Measurements from ENCODE around the gene CCDC86.

The CCDC86 gene

GRCh38 chr11:60854847-60855725 lies 13.2 kb downstream of the CCDC86 start:
- Histone ChIP-seq H3K27me3 (ENCODE audit: control insufficient read depth, insufficient read depth, low read length) (peaks cover 36% of the 10 kb centered on the region), H3K9me3 (ENCODE audit: control insufficient read depth, insufficient read depth, low read depth, low read length) (no peaks in the 10 kb centered on the region), H3K36me3 (ENCODE audit: control insufficient read depth, insufficient read depth, low read length) (peaks cover 16% of the 10 kb centered on the region), H3K4me3 (ENCODE audit: low read depth, low read length) (no peak overlapping the region), H3K9ac (ENCODE audit: low read length) (no peak overlapping the region), H3K4me1 (ENCODE audit: control insufficient read depth, insufficient read depth, low read length) (peaks cover 12% of the 10 kb centered on the region), H3K27ac (ENCODE audit: low read depth, low read length) (no peak overlapping the region)

- Histone ChIP-seq H3K9ac (ENCODE audit: low read length) (no peak within 1 kb of the TSS), H3K4me3 (ENCODE audit: low read depth, low read length) (no peak within 1 kb of the TSS), H3K9me3 (ENCODE audit: control insufficient read depth, insufficient read depth, low read depth, low read length) (no peaks in the 10 kb centered on the region), H3K36me3 (ENCODE audit: control insufficient read depth, insufficient read depth, low read length) (peaks cover 7% of the 10 kb centered on the region), H3K4me1 (ENCODE audit: control insufficient read depth, insufficient read depth, low read length) (peaks cover 12% of the 10 kb centered on the region), H3K27ac (ENCODE audit: low read depth, low read length) (no peak within 1 kb of the TSS), H3K27me3 (ENCODE audit: control insufficient read depth, insufficient read depth, low read length) (peaks cover 36% of the 10 kb centered on the region)
These were observed 14.1 kb downstream of the CCDC86 start, which contains the start of gene PTGDR2 for GRCh38 chr11:60855726-60856633. PTGDR2 (minus strand) TSS chr11:60855950; CDS start chr11:60853722, 2,228 bp downstream.

- Histone ChIP-seq H3K4me3 (ENCODE audit: low read depth, low read length) (no peak overlapping the region), H3K36me3 (ENCODE audit: control insufficient read depth, insufficient read depth, low read length) (no peaks in the 10 kb centered on the region), H3K4me1 (ENCODE audit: control insufficient read depth, insufficient read depth, low read length) (no peaks in the 10 kb centered on the region), H3K9me3 (ENCODE audit: control insufficient read depth, insufficient read depth, low read depth, low read length) (no peaks in the 10 kb centered on the region), H3K9ac (ENCODE audit: low read length) (no peak overlapping the region), H3K27me3 (ENCODE audit: control insufficient read depth, insufficient read depth, low read length) (peaks cover 29% of the 10 kb centered on the region), H3K27ac (ENCODE audit: low read depth, low read length) (no peak overlapping the region)
These were observed 15.7 kb downstream of the CCDC86 start for GRCh38 chr11:60857378-60858232.

DNA sequence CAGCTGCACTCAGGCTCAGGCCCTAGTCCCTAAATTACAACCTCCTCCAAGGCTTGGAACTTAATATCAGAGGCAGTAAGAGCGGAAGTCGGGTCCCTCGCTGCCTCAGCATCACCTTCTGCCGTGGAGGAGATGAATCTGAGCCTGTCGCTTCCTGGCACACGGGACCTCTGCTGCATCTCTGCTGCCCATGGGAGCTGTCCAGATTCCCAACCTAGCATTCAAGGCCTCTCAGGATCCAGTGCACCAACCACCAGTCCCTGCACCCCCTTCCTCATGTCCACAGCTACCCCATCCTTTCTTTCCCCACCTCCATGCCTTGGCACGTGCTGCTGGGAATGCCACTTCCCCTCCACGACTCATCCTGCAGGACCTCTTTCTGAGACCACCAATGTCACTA lies 16.3 kb downstream of the CCDC86 start:
- H3K9ac ChIP-seq (ENCODE audit: low read length), result no peak overlapping the region
- no peak overlapping the region for H3K27ac ChIP-seq (ENCODE audit: low read depth, low read length)
- no peak overlapping the region for H3K4me3 ChIP-seq (ENCODE audit: low read depth, low read length)
- H3K27me3 ChIP-seq (ENCODE audit: control insufficient read depth, insufficient read depth, low read length), result peaks cover 23% of the 10 kb centered on the region
- no peaks in the 10 kb centered on the region for H3K4me1 ChIP-seq (ENCODE audit: control insufficient read depth, insufficient read depth, low read length)
- H3K36me3 ChIP-seq (ENCODE audit: control insufficient read depth, insufficient read depth, low read length), result no peaks in the 10 kb centered on the region
- H3K9me3 ChIP-seq (ENCODE audit: control insufficient read depth, insufficient read depth, low read depth, low read length), result no peaks in the 10 kb centered on the region

DNA sequence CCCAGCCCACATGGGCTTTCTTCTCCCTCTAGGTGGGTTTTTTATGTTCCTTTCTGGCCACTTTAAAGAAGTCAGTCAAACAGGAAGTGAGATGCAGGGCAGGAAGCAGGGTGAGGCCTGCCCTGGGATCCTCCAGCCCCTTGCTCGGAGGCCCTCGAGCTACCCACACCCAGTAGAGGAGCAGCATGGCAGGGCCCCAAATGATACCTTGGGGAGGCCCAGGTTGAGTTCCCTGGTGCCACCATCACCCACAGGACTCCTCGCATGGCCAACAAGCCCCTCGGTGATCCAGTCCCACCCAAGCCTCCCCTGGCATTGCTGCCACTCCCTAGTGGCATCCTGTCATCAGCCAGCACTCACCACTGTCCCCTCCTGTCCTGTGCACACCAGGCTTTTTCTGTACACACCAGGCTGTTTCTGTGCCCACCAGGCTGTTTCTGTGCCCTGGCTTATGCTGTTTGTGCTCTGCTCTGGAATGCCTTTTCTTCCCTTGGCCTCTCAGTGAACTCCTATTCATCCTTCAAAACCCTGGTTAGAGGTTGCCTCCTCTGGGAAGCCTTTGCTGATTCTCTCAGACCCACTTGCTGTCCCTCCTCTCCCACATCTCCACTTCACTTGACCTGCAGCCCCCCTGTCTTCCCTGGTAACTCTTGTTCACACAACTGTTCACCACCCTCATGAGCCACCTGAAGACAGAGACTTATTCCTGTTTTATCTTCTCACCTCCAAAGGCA lies 17.0 kb downstream of the CCDC86 start:
- H3K4me3 ChIP-seq (ENCODE audit: low read depth, low read length), result no peak overlapping the region
- H3K4me1 ChIP-seq (ENCODE audit: control insufficient read depth, insufficient read depth, low read length), result no peaks in the 10 kb centered on the region

DNA sequence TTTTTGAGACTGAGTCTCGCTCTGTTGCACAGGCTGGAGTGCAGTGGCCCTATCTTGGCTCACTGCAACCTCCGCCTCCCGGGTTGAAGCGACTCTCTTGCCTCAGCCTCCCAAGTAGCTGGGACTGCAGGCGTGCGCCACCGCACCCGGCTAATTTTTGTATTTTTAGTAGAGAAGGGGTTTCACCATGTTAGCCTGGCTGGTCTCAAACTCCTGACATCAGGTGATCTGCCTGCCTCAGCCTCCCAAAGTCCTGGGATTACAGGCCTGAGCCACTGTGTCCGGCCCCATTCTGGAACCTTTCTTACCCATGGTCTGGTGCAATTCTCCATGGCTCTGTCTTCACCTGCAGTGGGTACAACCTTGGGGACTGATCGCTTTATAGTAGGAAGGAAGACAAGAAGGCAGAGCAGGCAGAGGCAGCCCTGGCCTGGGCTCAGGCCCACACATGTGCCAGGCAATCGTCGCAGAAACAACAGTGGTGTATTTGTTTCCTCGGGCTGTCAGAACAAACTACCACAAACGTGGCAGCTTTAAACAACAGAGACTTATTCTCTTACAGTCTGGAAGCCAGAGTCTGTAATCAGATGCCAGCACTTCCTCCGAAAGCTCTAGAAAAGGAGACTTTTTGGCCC lies 17.8 kb downstream of the CCDC86 start:
- no peak overlapping the region for H3K9ac ChIP-seq (ENCODE audit: low read length)

More for the DNA sequence above, 17.0 kb downstream of the CCDC86 start:
- Histone ChIP-seq H3K36me3 (ENCODE audit: control insufficient read depth, insufficient read depth, low read length) (no peaks in the 10 kb centered on the region), H3K9ac (ENCODE audit: low read length) (no peak overlapping the region), H3K27me3 (ENCODE audit: control insufficient read depth, insufficient read depth, low read length) (peaks cover 16% of the 10 kb centered on the region), H3K9me3 (ENCODE audit: control insufficient read depth, insufficient read depth, low read depth, low read length) (no peaks in the 10 kb centered on the region), H3K27ac (ENCODE audit: low read depth, low read length) (no peak overlapping the region)

DNA sequence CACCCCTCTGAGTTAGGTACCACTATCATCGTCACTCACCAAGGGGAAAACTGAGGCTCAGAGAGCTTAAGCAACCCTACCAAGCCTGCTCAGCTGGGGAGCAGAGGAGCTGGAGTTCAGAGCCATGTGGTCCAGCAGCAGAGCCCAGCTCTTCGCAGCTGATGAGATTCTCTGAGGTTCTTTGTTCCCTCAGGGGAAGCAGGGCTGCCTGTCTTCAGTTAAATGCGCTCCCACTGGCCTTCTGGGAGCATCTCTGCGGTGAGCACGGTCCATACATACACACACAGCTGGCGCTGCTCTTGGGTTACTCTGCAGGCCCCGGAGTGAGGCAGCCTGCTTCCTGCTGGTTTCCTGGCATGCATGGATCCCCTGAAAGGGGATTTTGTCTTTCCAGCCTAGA lies 19.0 kb downstream of the CCDC86 start:
- no peaks in the 10 kb centered on the region for H3K36me3 ChIP-seq (ENCODE audit: control insufficient read depth, insufficient read depth, low read length)
- H3K4me1 ChIP-seq (ENCODE audit: control insufficient read depth, insufficient read depth, low read length), result no peaks in the 10 kb centered on the region
- no peak overlapping the region for H3K27ac ChIP-seq (ENCODE audit: low read depth, low read length)
- H3K9ac ChIP-seq (ENCODE audit: low read length), result no peak overlapping the region
- H3K9me3 ChIP-seq (ENCODE audit: control insufficient read depth, insufficient read depth, low read depth, low read length), result no peaks in the 10 kb centered on the region
- H3K4me3 ChIP-seq (ENCODE audit: low read depth, low read length), result no peak overlapping the region
- H3K27me3 ChIP-seq (ENCODE audit: control insufficient read depth, insufficient read depth, low read length), result no peaks in the 10 kb centered on the region

More for the DNA sequence above, 17.8 kb downstream of the CCDC86 start:
- no peak overlapping the region for H3K27ac ChIP-seq (ENCODE audit: low read depth, low read length)
- H3K4me1 ChIP-seq (ENCODE audit: control insufficient read depth, insufficient read depth, low read length), result no peaks in the 10 kb centered on the region
- H3K36me3 ChIP-seq (ENCODE audit: control insufficient read depth, insufficient read depth, low read length), result no peaks in the 10 kb centered on the region
- H3K4me3 ChIP-seq (ENCODE audit: low read depth, low read length), result no peak overlapping the region
- H3K27me3 ChIP-seq (ENCODE audit: control insufficient read depth, insufficient read depth, low read length), result peaks cover 8% of the 10 kb centered on the region
- no peaks in the 10 kb centered on the region for H3K9me3 ChIP-seq (ENCODE audit: control insufficient read depth, insufficient read depth, low read depth, low read length)

- Histone ChIP-seq H3K4me3 (ENCODE audit: low read depth, low read length) (no peak overlapping the region), H3K9me3 (ENCODE audit: control insufficient read depth, insufficient read depth, low read depth, low read length) (no peaks in the 10 kb centered on the region), H3K9ac (ENCODE audit: low read length) (no peak overlapping the region), H3K27ac (ENCODE audit: low read depth, low read length) (no peak overlapping the region), H3K4me1 (ENCODE audit: control insufficient read depth, insufficient read depth, low read length) (no peaks in the 10 kb centered on the region), H3K36me3 (ENCODE audit: control insufficient read depth, insufficient read depth, low read length) (no peaks in the 10 kb centered on the region), H3K27me3 (ENCODE audit: control insufficient read depth, insufficient read depth, low read length) (no peaks in the 10 kb centered on the region)
These were observed 20.3 kb downstream of the CCDC86 start for GRCh38 chr11:60862171-60862570.

- Histone ChIP-seq H3K36me3 (ENCODE audit: control insufficient read depth, insufficient read depth, low read length) (no peaks in the 10 kb centered on the region), H3K9ac (ENCODE audit: low read length) (no peak overlapping the region), H3K27me3 (ENCODE audit: control insufficient read depth, insufficient read depth, low read length) (no peaks in the 10 kb centered on the region), H3K4me1 (ENCODE audit: control insufficient read depth, insufficient read depth, low read length) (no peaks in the 10 kb centered on the region), H3K4me3 (ENCODE audit: low read depth, low read length) (no peak overlapping the region), H3K27ac (ENCODE audit: low read depth, low read length) (no peak overlapping the region), H3K9me3 (ENCODE audit: control insufficient read depth, insufficient read depth, low read depth, low read length) (no peaks in the 10 kb centered on the region)
These were observed 21.9 kb downstream of the CCDC86 start for GRCh38 chr11:60863550-60864521.
